ENCODE data around the gene LRRC18. TPM values are rescaled to one million over a fixed set of nuclear protein-coding genes. Genes with fewer than 3 reads are reported as not detected.

The LRRC18 gene
- total and polyA plus RNA-seq, 4 donors: 1.8 to 4.5 (median 2.7) TPM

DNA sequence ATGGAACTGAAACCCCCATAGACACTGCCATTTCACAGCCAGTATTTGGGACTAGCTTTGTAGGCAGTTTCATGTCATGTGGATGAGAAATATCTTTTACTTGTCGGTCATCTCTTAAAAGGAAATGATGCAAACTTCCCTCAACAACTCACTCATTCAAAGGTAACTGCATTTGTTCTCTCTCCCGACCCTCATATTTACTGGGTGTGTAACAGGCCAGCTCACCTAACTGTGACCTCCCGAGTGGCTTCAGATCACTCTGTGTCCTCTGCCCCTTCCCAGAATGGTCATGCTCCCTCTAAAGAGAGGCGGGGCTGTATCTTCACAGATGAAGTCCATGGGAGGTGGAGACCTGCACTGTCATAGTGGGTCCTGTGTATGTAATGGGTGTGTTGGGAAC lies 14.7 kb downstream of the LRRC18 start:
- H3K27ac ChIP-seq (ENCODE audit: low read depth in 1 of 2, low read length in 1 of 2): no peak overlapping the region
- H3K9me3 ChIP-seq (ENCODE audit: control insufficient read depth in 4 of 4, insufficient read depth in 3 of 4, low read length in 3 of 4): peaks cover 0 to 4% (median 0%) of the 10 kb centered on the region in 4 donors
- no peak overlapping the region for H3K4me3 ChIP-seq
- no peaks in the 10 kb centered on the region for H3K36me3 ChIP-seq (ENCODE audit: control insufficient read depth in 4 of 4, insufficient read depth in 4 of 4, low read length in 4 of 4)
- peaks cover 0 to 12% (median 0%) of the 10 kb centered on the region in 5 donors for H3K4me1 ChIP-seq (ENCODE audit: control insufficient read depth in 5 of 5, insufficient read depth in 5 of 5, low read length in 5 of 5)
- DNase-seq (no peak), ATAC-seq (ENCODE audit: insufficient read depth, low FRiP score) (no peak)
- 56 to 94% methylated on average over 4 of the region's 4 CpGs for WGBS, 2 donors
- no peak overlapping the region for H3K9ac ChIP-seq (ENCODE audit: insufficient read depth in 1 of 2, low read length in 2 of 2)
- TF ChIP-seq, protein P1, sequence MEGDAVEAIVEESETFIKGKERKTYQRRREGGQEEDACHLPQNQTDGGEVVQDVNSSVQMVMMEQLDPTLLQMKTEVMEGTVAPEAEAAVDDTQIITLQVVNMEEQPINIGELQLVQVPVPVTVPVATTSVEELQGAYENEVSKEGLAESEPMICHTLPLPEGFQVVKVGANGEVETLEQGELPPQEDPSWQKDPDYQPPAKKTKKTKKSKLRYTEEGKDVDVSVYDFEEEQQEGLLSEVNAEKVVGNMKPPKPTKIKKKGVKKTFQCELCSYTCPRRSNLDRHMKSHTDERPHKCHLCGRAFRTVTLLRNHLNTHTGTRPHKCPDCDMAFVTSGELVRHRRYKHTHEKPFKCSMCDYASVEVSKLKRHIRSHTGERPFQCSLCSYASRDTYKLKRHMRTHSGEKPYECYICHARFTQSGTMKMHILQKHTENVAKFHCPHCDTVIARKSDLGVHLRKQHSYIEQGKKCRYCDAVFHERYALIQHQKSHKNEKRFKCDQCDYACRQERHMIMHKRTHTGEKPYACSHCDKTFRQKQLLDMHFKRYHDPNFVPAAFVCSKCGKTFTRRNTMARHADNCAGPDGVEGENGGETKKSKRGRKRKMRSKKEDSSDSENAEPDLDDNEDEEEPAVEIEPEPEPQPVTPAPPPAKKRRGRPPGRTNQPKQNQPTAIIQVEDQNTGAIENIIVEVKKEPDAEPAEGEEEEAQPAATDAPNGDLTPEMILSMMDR (IDR thresholded peaks at IDR 0.05; ENCODE audit: control extremely low read depth, extremely low read depth): no peak
- H3K27me3 ChIP-seq (ENCODE audit: control insufficient read depth in 3 of 3, insufficient read depth in 3 of 3, low read length in 2 of 3): no peaks in the 10 kb centered on the region

DNA sequence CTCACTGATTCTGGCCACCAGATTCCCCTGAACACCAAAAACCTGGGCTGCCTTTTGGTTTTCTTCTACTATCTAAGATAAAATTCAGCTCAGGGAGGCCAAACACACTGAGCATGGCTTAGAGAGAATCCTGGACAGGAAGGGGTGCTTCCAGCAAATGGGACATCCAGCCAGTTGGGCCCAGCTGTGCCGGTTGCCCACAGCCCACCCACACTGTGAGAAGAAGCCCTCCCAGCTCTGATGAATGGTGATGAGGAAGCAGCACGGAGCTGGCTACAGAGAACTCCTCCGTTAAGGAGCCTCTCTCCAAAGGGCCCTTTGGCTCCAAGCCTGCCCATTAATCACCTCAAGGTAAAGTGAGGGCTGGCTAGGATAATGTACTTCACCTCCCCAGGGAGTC lies 15.9 kb downstream of the LRRC18 start:
- H3K36me3 ChIP-seq (ENCODE audit: control insufficient read depth in 4 of 4, insufficient read depth in 4 of 4, low read length in 4 of 4): no peaks in the 10 kb centered on the region
- peak; percentile 64 to 82 (median 79) for DNase-seq
- ATAC-seq (ENCODE audit: insufficient read depth, low FRiP score): no peak

DNA sequence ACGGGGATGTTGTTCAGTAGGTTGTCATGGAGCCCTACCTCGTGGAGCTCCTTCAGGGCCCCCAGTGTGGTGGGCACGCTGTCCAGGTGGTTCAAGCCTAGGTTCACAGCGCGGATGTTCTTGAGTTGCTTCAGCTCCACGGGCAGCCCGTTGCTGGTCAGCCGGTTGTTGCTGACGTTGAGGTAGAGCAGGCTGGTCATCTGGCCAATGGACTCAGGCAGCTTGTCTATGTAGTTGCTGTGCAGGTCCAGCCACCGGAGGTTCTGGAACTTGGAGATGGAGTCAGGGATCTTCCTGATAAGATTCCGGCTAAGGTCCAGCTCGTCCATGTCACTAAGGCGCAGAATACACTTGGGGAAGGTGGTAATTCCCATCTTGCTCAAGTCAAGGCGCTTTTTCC lies 26.0 kb downstream of the LRRC18 start:
- DNase-seq: no peak
- 84 to 94% methylated on average over 14 of the region's 14 CpGs for WGBS, 2 donors
- ATAC-seq (ENCODE audit: insufficient read depth, low FRiP score): no peak

More for the DNA sequence above, 15.9 kb downstream of the LRRC18 start:
- WGBS, 2 donors: 40 to 79% methylated on average over 3 of the region's 3 CpGs
- H3K27me3 ChIP-seq (ENCODE audit: control insufficient read depth in 3 of 3, insufficient read depth in 3 of 3, low read length in 2 of 3): no peaks in the 10 kb centered on the region
- H3K9ac ChIP-seq (ENCODE audit: insufficient read depth in 1 of 2, low read length in 2 of 2): no peak overlapping the region
- H3K4me1 ChIP-seq (ENCODE audit: control insufficient read depth in 5 of 5, insufficient read depth in 5 of 5, low read length in 5 of 5): peaks cover 0 to 12% (median 0%) of the 10 kb centered on the region in 5 donors
- H3K27ac ChIP-seq (ENCODE audit: low read depth in 1 of 2, low read length in 1 of 2): no peak overlapping the region
- H3K9me3 ChIP-seq (ENCODE audit: control insufficient read depth in 4 of 4, insufficient read depth in 3 of 4, low read length in 3 of 4): peaks cover 0 to 4% (median 0%) of the 10 kb centered on the region in 4 donors
- no peak overlapping the region for H3K4me3 ChIP-seq
- TF ChIP-seq, protein P1 (IDR thresholded peaks at IDR 0.05; ENCODE audit: control extremely low read depth, extremely low read depth): no peak

More for the DNA sequence above, 26.0 kb downstream of the LRRC18 start:
- no peak overlapping the region for H3K27ac ChIP-seq (ENCODE audit: low read depth in 1 of 2, low read length in 1 of 2)
- no peaks in the 10 kb centered on the region for H3K27me3 ChIP-seq (ENCODE audit: control insufficient read depth in 3 of 3, insufficient read depth in 3 of 3, low read length in 2 of 3)
- TF ChIP-seq, protein P1 (IDR thresholded peaks at IDR 0.05; ENCODE audit: control extremely low read depth, extremely low read depth): no peak
- H3K4me1 ChIP-seq (ENCODE audit: control insufficient read depth in 5 of 5, insufficient read depth in 5 of 5, low read length in 5 of 5): peaks cover 0 to 10% (median 2%) of the 10 kb centered on the region in 5 donors
- H3K4me3 ChIP-seq: no peak overlapping the region
- no peak overlapping the region for H3K9ac ChIP-seq (ENCODE audit: insufficient read depth in 1 of 2, low read length in 2 of 2)
- H3K36me3 ChIP-seq (ENCODE audit: control insufficient read depth in 4 of 4, insufficient read depth in 4 of 4, low read length in 4 of 4): no peaks in the 10 kb centered on the region
- no peaks in the 10 kb centered on the region for H3K9me3 ChIP-seq (ENCODE audit: control insufficient read depth in 4 of 4, insufficient read depth in 3 of 4, low read length in 3 of 4)
